Transverse colon (tissue), 4 donors: ENCODE data around the gene BTN3A1. TPM values are rescaled to one million over a fixed set of nuclear protein-coding genes. Genes with fewer than 3 reads are reported as not detected.

Source experiments
- DNase-seq: peaks from one replicate; pipeline ENCODE4 v3.0.0-alpha.2; 2019
- H3K27ac ChIP-seq, 4 donors: fragments of 200-600 bp; sonication (generic); 2 replicates each; pipeline ENCODE4 v1.5.1; 2016 to 2018; ENCODE audit warnings: inconsistent platforms in 4 of 4
- H3K27me3 ChIP-seq: fragments of 200-600 bp; sonication (generic); 2 replicates; pipeline ENCODE4 v1.5.1; 2017; ENCODE audit warnings: inconsistent platforms
- H3K36me3 ChIP-seq, 4 donors: fragments of 200-600 bp; sonication (generic); 2 replicates each; pipeline ENCODE4 v1.5.1; 2017 to 2019; ENCODE audit warnings: inconsistent platforms in 4 of 4
- H3K4me1 ChIP-seq, 4 donors: fragments of 200-600 bp; sonication (generic); 2 replicates each; pipeline ENCODE4 v1.5.1; 2017 to 2020; ENCODE audit warnings: inconsistent platforms in 4 of 4
- H3K4me3 ChIP-seq, 4 donors: fragments of 200-600 bp; sonication (generic); 1 replicate in 1 of 4; 2 replicates in 3 of 4; pipeline versions ENCODE4 v1.5.1 to v1.6.1; 2017 to 2019; ENCODE audit warnings: inconsistent platforms in 4 of 4
- H3K9me3 ChIP-seq, 2 donors: fragments of 200-600 bp; sonication (generic); 2 replicates each; pipeline ENCODE4 v1.5.1; 2017 to 2019; ENCODE audit warnings: inconsistent platforms in 2 of 2
- EP300 ChIP-seq: sonication (generic); formaldehyde crosslinking; IDR thresholded peaks from one replicate; pipeline ENCODE4 v1.6.1; 2017; ENCODE audit warnings: antibody characterized with exemption, low read depth
- POLR2A ChIP-seq: fragments of 450-650 bp; IDR thresholded peaks from one replicate; pipeline ENCODE4 v1.6.1; 2016; ENCODE audit warnings: antibody characterized with exemption, mild to moderate bottlenecking, moderate library complexity
- POLR2AphosphoS5 ChIP-seq, 3 donors: sonication (generic); formaldehyde crosslinking; IDR thresholded peaks; one replicate each; pipeline ENCODE4 v1.6.1; 2016; ENCODE audit warnings: antibody characterized with exemption in 3 of 3
- WGBS, 2 donors: methylation state at CpG; one replicate each; pipeline ENCODE4 v1.1.5; 2018; ENCODE audit warnings: low coverage in 1 of 2; 5-methylcytosine and 5-hydroxymethylcytosine counted together
- in situ Hi-C, 4 donors: fragments of 200-750 bp; cut with MboI; loops; one replicate each; pipeline versions ENCODE4 v1.15.0 to v1.15.1; 2017; ENCODE audit warnings: low sequenced_read_pairs in 3 of 4, low pct_ligation_motif_present in 1 of 4, low pct_unique_long_range_greater_than_20kb in 1 of 4
- intact Hi-C: fragments of 100-400 bp; cut with DNase I; formaldehyde crosslinking; loops from one replicate; pipeline ENCODE4 v1.15.1; 2023; ENCODE audit warnings: low total_unique reads
- total RNA-seq, 4 donors: library from RNA; depleted of rRNA; stranded (reverse); fragments of >200 nt; gene quantifications; one replicate each; pipeline ENCODE4 v1.1.0, GENCODE V29; 2016
- TF ChIP-seq, protein P1 (sequence below), 5 experiments: fragments of 200-600 bp in 3 of 5; fragments of 450-650 bp in 2 of 5; sonication (generic) in 3 of 5; IDR thresholded peaks; 1 replicate in 2 of 5; 2 replicates in 3 of 5; pipeline ENCODE4 v1.5.1; 2016 to 2017; ENCODE audit warnings: antibody characterized with exemption in 5 of 5, inconsistent platforms in 3 of 5, mild to moderate bottlenecking in 2 of 5, moderate library complexity in 1 of 5

Gene BTN3A1
- total RNA-seq, 4 donors from 2014 or later = 15.7 to 43.2 (median 20.4) TPM

DNA sequence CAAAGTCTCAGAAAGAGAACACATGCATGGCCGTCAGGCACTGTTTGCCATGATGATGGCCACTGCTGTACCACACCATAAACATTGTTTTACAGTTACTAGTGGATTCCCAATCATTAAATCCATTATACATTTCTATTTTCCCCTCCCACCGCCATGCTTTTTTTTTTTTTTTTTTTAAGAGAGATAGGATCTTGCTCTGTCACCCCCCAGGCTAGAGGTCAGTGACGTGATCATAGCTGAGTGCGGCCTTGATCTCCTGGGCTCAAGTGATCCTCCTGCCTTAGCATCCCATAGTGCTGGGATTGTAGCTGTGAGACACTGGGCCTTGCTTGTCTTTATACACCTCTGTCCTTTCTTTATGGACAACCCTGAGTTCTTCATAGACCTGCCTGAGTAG lies 33.9 kb downstream of the BTN3A1 start:
- DNase-seq = no peak
- no peaks in the 10 kb centered on the region for H3K27me3 ChIP-seq
- TF ChIP-seq POLR2A (no peak), EP300 (no peak), POLR2AphosphoS5 (IDR thresholded peaks at IDR 0.05) (no peak)
- TF ChIP-seq, protein P1, sequence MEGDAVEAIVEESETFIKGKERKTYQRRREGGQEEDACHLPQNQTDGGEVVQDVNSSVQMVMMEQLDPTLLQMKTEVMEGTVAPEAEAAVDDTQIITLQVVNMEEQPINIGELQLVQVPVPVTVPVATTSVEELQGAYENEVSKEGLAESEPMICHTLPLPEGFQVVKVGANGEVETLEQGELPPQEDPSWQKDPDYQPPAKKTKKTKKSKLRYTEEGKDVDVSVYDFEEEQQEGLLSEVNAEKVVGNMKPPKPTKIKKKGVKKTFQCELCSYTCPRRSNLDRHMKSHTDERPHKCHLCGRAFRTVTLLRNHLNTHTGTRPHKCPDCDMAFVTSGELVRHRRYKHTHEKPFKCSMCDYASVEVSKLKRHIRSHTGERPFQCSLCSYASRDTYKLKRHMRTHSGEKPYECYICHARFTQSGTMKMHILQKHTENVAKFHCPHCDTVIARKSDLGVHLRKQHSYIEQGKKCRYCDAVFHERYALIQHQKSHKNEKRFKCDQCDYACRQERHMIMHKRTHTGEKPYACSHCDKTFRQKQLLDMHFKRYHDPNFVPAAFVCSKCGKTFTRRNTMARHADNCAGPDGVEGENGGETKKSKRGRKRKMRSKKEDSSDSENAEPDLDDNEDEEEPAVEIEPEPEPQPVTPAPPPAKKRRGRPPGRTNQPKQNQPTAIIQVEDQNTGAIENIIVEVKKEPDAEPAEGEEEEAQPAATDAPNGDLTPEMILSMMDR (IDR thresholded peaks at IDR 0.05) = no peak
- in situ Hi-C loops = no loop called here
- intact Hi-C loops = no loop called here
- H3K9me3 ChIP-seq = no peaks in the 10 kb centered on the region
- peaks cover 0 to 6% (median 0%) of the 10 kb centered on the region in 4 donors for H3K36me3 ChIP-seq
- no peak overlapping the region for H3K4me3 ChIP-seq
- no peak overlapping the region for H3K27ac ChIP-seq
- peaks cover 0 to 11% (median 6%) of the 10 kb centered on the region in 4 donors for H3K4me1 ChIP-seq
- 95 to 98% methylated on average over 2 to 4 of the region's 4 CpGs for WGBS, 2 donors

DNA sequence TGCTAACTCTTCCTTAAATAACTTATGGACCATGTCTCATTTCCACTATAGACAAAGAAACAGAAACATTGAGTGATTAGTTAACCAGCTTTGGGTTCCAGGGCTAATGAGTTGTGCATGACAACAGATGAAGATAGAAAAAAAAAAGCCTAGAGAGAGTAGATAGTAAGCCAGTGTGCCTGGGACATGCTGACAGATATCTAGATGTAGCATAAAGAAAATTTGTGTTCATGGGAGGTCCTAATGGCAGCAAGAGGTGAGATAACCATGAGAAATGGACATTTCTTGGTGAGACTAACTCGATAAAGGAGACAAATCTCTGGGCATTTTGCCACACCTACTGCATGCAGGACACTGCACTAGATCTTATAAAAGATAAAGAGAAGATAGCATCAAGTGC lies 35.5 kb downstream of the BTN3A1 start:
- Histone ChIP-seq H3K36me3 (no peaks in the 10 kb centered on the region), H3K4me3 (no peak overlapping the region), H3K9me3 (no peaks in the 10 kb centered on the region), H3K27ac (no peak overlapping the region), H3K4me1 (peaks cover 0 to 26% (median 11%) of the 10 kb centered on the region in 4 donors), H3K27me3 (no peaks in the 10 kb centered on the region)
- intact Hi-C loops = no loop called here
- DNase-seq = no peak
- in situ Hi-C loops = no loop called here
- no peak for TF ChIP-seq POLR2A
- TF ChIP-seq POLR2AphosphoS5 (IDR thresholded peaks at IDR 0.05) = no peak
- TF ChIP-seq, protein P1 (IDR thresholded peaks at IDR 0.05) = no peak
- TF ChIP-seq EP300 = no peak
- WGBS, 2 donors = 67 to 88% methylated on average over 1 of the region's 1 CpG

DNA sequence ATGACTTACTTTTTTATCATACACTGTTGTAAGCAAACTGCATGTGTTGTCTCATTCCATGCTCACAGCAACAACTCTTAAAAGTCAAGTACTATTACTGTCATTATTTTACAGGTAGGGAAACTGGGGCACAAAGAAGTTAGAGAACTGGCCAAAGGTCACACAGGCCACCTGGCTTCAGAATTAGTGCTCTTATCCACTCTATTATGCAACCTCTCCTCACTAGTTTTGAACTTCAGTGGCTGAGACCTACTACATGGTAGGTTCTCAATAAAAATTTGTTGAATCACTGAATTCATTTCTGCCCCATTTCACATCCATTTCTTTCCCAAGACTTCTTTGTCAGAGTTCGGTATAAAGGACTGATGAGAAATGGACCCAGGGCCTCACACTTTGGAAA lies 35.9 kb downstream of the BTN3A1 start:
- in situ Hi-C loops = no loop called here
- no peak for DNase-seq
- WGBS, 2 donors = 100% methylated on average over 1 of the region's 1 CpG

DNA sequence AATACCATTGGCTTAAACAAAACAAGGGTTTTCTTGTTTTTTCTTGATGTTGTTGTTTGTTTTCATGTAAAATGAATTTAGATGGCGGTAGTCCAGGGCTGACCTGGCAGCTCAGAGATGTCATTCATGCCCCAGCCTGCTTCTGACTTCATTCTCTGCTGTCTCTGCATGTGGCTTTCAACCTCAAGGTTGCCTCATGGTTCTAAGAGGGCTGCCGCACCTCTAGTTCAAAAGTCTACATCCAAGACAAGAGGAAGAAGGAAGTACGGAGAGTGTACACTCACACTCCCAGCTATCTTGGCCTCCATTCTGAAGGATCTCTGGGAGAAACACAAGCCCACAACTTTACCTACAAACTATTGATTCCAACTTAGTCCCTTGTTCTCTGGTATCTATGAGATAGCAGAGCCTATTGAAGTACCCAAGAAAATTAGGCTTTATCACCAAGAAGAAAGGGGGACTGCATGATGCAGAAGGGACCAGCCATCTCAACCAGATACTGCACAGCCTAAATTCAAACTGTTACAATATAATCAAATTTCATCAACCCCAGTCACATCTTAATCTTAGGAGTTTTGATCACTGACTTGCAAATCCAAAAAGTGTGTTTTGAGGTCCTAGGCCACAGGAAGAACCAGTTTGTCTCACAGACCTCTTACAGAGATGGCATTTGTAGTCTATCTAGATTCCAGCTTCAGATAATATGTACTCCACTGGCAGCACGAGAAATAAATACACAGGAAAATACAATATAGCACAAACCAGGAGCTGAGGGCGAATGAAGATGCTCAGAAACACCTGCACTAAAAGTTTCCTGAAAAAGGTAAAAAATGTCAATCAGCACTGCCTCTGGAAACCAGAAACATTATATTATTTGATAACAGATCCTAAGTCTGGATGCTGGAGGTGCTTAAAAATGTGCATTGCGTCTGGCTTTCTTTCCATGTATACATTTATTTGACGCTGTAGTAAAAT lies 37.4 kb downstream of the BTN3A1 start:
- Histone ChIP-seq H3K36me3 (no peaks in the 10 kb centered on the region), H3K4me3 (peak overlapping the region in 3 of 4 donors; percentile 43 to 61 (median 56)), H3K27ac (peak overlapping the region; percentile 86 to 91 (median 88)), H3K27me3 (no peaks in the 10 kb centered on the region), H3K4me1 (peaks cover 0 to 27% (median 11%) of the 10 kb centered on the region in 4 donors), H3K9me3 (no peaks in the 10 kb centered on the region)
- 49 to 50% methylated on average over 4 to 7 of the region's 7 CpGs for WGBS, 2 donors
- intact Hi-C loops = no loop called here
- no peak for TF ChIP-seq POLR2AphosphoS5 (IDR thresholded peaks at IDR 0.05)
- TF ChIP-seq, protein P1 (IDR thresholded peaks at IDR 0.05) = peak in 1 of 5 experiments; percentile 22
- no peak for DNase-seq
- in situ Hi-C loops = no loop called here

More for the DNA sequence above, 35.9 kb downstream of the BTN3A1 start:
- TF ChIP-seq, protein P1 (IDR thresholded peaks at IDR 0.05) = no peak
- no peak for TF ChIP-seq POLR2AphosphoS5 (IDR thresholded peaks at IDR 0.05)
- no peak for TF ChIP-seq POLR2A
- TF ChIP-seq EP300 = no peak
- Histone ChIP-seq H3K4me3 (no peak overlapping the region), H3K27ac (no peak overlapping the region), H3K9me3 (no peaks in the 10 kb centered on the region), H3K27me3 (no peaks in the 10 kb centered on the region), H3K4me1 (peaks cover 0 to 27% (median 11%) of the 10 kb centered on the region in 4 donors), H3K36me3 (no peaks in the 10 kb centered on the region)
- intact Hi-C loops = no loop called here
